SK-N-SH (cell line): Measurements from ENCODE around the gene CAMK2D. TPM values are rescaled to one million over a fixed set of nuclear protein-coding genes. Genes with fewer than 3 reads are reported as not detected.

ENCODE experiments used
- CTCF ChIA-PET: fragments of 300-600, 350-600 bp; formaldehyde crosslinking; extraction: SDS; loops from one replicate; lab custom pipeline; 2021; lab: Yijun Ruan, JAX
- POLR2A ChIA-PET: fragments of 350-600 bp; sonication (Branson Sonifier 250); formaldehyde crosslinking; extraction: SDS; loops from one replicate; lab custom pipeline; 2020; ENCODE audit warnings: antibody characterized with exemption, inconsistent platforms; lab: Yijun Ruan, JAX
- DNase-seq: peaks from one replicate; pipeline ENCODE4 v3.0.0; 2012
- H2AFZ ChIP-seq: fragments of 200-600 bp; sonication (generic); 2 replicates; pipeline ENCODE4 v1.8.1; 2016; ENCODE audit warnings: antibody characterized with exemption, mild to moderate bottlenecking, low read depth
- H3F3A ChIP-seq: fragments of 200-600 bp; sonication (generic); replicated peaks from 2 replicates; pipeline ENCODE3; 2016; ENCODE audit warnings: antibody characterized with exemption, mild to moderate bottlenecking; ENCODE audit not compliant: insufficient read depth
- H3K27ac ChIP-seq, 2 experiments: fragments of 200-500 bp in 1 of 2; fragments of 200-600 bp in 1 of 2; sonication (Bioruptor generic) in 1 of 2; sonication (generic), shearing (Covaris generic) in 1 of 2; 2 replicates each; pipeline versions ENCODE4 v1.5.1 to v1.6.1; 2014 to 2016; ENCODE audit warnings: low read depth in 2 of 2, inconsistent platforms in 1 of 2, low read length in 1 of 2, mild to moderate bottlenecking in 1 of 2, mixed read lengths in 1 of 2
- H3K27me3 ChIP-seq: fragments of 200-600 bp; sonication (generic), shearing (Covaris generic); 2 replicates; pipeline ENCODE4 v1.6.1; 2016; ENCODE audit warnings: mixed run types; ENCODE audit not compliant: insufficient read depth
- H3K36me3 ChIP-seq, 2 experiments: fragments of 200-500 bp in 1 of 2; fragments of 200-600 bp in 1 of 2; sonication (Bioruptor generic) in 1 of 2; sonication (generic) in 1 of 2; replicated peaks in 1 of 2; 2 replicates each; pipeline versions ENCODE3 to v1.5.1; 2014 to 2016; ENCODE audit warnings: low read length in 1 of 2, mild to moderate bottlenecking in 1 of 2; ENCODE audit not compliant: insufficient read depth in 2 of 2, control insufficient read depth in 1 of 2
- H3K4me1 ChIP-seq, 2 experiments: fragments of 200-500 bp in 1 of 2; fragments of 200-600 bp in 1 of 2; sonication (Bioruptor generic) in 1 of 2; sonication (generic), shearing (Covaris generic) in 1 of 2; 2 replicates each; pipeline versions ENCODE4 v1.5.1 to v1.6.1; 2014 to 2016; ENCODE audit warnings: low read depth in 1 of 2, low read length in 1 of 2, mixed run types in 1 of 2; ENCODE audit not compliant: insufficient read depth in 2 of 2, control insufficient read depth in 1 of 2
- H3K4me2 ChIP-seq: fragments of 200-600 bp; sonication (generic), shearing (Covaris generic); 2 replicates; pipeline ENCODE4 v1.6.1; 2017; ENCODE audit warnings: mixed run types
- H3K4me3 ChIP-seq, 2 experiments: fragments of 200-500 bp in 1 of 2; fragments of 200-600 bp in 1 of 2; sonication (Bioruptor generic) in 1 of 2; sonication (generic), shearing (Covaris generic) in 1 of 2; 2 replicates each; pipeline versions ENCODE4 v1.5.1 to v1.8.1; 2014 to 2016; ENCODE audit warnings: low read depth in 2 of 2, inconsistent platforms in 1 of 2, low read length in 1 of 2, mild to moderate bottlenecking in 1 of 2, mixed read lengths in 1 of 2, moderate library complexity in 1 of 2
- H3K79me2 ChIP-seq: fragments of 200-600 bp; sonication (generic); 2 replicates; pipeline ENCODE4 v1.8.1; 2017; ENCODE audit warnings: mild to moderate bottlenecking; ENCODE audit not compliant: insufficient read depth
- H3K9ac ChIP-seq: fragments of 200-600 bp; sonication (generic); 2 replicates; pipeline ENCODE4 v1.6.1; 2017; ENCODE audit warnings: mixed run types
- H3K9me2 ChIP-seq: fragments of 200-600 bp; sonication (generic); 2 replicates; pipeline ENCODE4 v1.6.1; 2017; ENCODE audit warnings: mixed run types
- H3K9me3 ChIP-seq: fragments of 200-600 bp; sonication (generic); 2 replicates; pipeline ENCODE4 v1.6.1; 2017; ENCODE audit warnings: mixed run types, mild to moderate bottlenecking, moderate library complexity
- H4K20me1 ChIP-seq: fragments of 200-600 bp; sonication (generic); 2 replicates; pipeline ENCODE4 v1.6.1; 2017; ENCODE audit warnings: mild to moderate bottlenecking, mixed run types; ENCODE audit not compliant: insufficient read depth
- FOSL2 ChIP-seq: IDR thresholded peaks from 2 replicates; pipeline ENCODE4 v1.4.0; 2012; ENCODE audit warnings: low read depth, mild to moderate bottlenecking, moderate library complexity, borderline replicate concordance
- FOXJ3 ChIP-seq: sonication (generic); formaldehyde crosslinking; IDR thresholded peaks from 2 replicates; pipeline ENCODE4 v1.5.1; 2020; ENCODE audit warnings: mild to moderate bottlenecking, missing genetic modification reagents
- GABPA ChIP-seq: IDR thresholded peaks from 2 replicates; pipeline ENCODE4 v1.4.0; 2012; ENCODE audit warnings: low read depth, mild to moderate bottlenecking
- NFIC ChIP-seq: IDR thresholded peaks from 2 replicates; pipeline ENCODE4 v1.4.0; 2012; ENCODE audit warnings: borderline replicate concordance
- RFX5 ChIP-seq: IDR thresholded peaks from 2 replicates; pipeline ENCODE4 v1.6.1; 2012; ENCODE audit warnings: mild to moderate bottlenecking, improper control_type of control experiment, low read length
- SIN3A ChIP-seq: IDR thresholded peaks from 2 replicates; pipeline ENCODE4 v1.6.1; 2012; ENCODE audit warnings: low read depth, mild to moderate bottlenecking, low read length, moderate library complexity, borderline replicate concordance
- SMC3 ChIP-seq: IDR thresholded peaks from 2 replicates; pipeline ENCODE4 v1.6.1; 2012; ENCODE audit warnings: low read depth, low read length, improper control_type of control experiment
- TAF1 ChIP-seq: IDR thresholded peaks from 2 replicates; pipeline ENCODE4 v1.6.1; 2012; ENCODE audit warnings: low read depth, mild to moderate bottlenecking, low read length, moderate library complexity, borderline replicate concordance
- TEAD4 ChIP-seq: IDR thresholded peaks from 2 replicates; pipeline ENCODE4 v1.4.0; 2012; ENCODE audit warnings: mild to moderate bottlenecking, borderline replicate concordance; ENCODE audit not compliant: insufficient read depth
- YY1 ChIP-seq: IDR thresholded peaks from 2 replicates; pipeline ENCODE4 v1.4.0; 2012; ENCODE audit warnings: low read depth, mild to moderate bottlenecking
- WGBS: methylation state at CpG from one replicate; pipeline ENCODE4 v1.1.6; 2017; ENCODE audit warnings: low lambda C conversion rate; 5-methylcytosine and 5-hydroxymethylcytosine counted together
- polyA plus RNA-seq, 3 experiments: library from polyadenylated mRNA; depleted of rRNA; stranded (reverse); fragments of >200 nt; gene quantifications; 2 replicates each; pipeline ENCODE4 v1.2.3, GENCODE V29; 2012
- TF ChIP-seq, protein P1 (sequence below): IDR thresholded peaks from 2 replicates; pipeline ENCODE4 v1.6.1; 2012; ENCODE audit warnings: mild to moderate bottlenecking, low read depth, low read length, moderate library complexity
- TF ChIP-seq, protein P2 (sequence below): fragments of 150-350 bp; IDR thresholded peaks from 2 replicates; pipeline ENCODE4 v1.6.1; 2017; ENCODE audit warnings: antibody characterized with exemption, low read length, low read depth, borderline replicate concordance
- TF ChIP-seq, protein P3 (sequence below): fragments of 200-600 bp; sonication (generic); IDR thresholded peaks from 2 replicates; pipeline ENCODE4 v1.6.1; 2017; ENCODE audit warnings: antibody characterized with exemption, mild to moderate bottlenecking, moderate library complexity
- TF ChIP-seq, protein P4 (sequence below): IDR thresholded peaks from 2 replicates; pipeline ENCODE4 v1.4.0; 2012; ENCODE audit warnings: low read depth
- TF ChIP-seq, protein P5 (sequence below): IDR thresholded peaks from 2 replicates; pipeline ENCODE4 v1.4.0; 2012; ENCODE audit warnings: low read depth, borderline replicate concordance

CAMK2D gene
- polyA plus RNA-seq, 1 of the 3 experiments (the other 2 are of a cell fraction), result 17.0 TPM

DNA sequence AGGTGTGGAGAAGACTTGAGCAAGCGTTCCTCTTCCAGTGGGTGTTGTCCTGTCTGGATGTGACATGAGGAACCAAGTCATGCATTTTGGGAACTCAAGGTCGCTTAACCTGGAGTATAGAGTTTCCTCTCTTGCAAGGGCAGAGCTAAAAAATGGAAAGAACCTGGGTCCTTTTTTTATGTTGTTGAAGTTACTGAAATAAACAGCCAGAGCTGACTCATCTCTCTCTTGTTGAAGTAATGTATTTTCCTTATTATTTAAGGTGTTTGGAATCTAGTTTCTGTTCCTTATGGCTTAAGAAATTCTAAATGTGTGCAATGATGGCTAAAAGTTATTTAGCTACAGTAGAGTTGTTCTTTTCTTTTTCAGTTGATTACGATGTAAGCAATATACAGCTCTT lies 314.5 kb downstream of the CAMK2D start:
- H3K27me3 ChIP-seq, result no peaks in the 10 kb centered on the region
- TF ChIP-seq, protein P1, sequence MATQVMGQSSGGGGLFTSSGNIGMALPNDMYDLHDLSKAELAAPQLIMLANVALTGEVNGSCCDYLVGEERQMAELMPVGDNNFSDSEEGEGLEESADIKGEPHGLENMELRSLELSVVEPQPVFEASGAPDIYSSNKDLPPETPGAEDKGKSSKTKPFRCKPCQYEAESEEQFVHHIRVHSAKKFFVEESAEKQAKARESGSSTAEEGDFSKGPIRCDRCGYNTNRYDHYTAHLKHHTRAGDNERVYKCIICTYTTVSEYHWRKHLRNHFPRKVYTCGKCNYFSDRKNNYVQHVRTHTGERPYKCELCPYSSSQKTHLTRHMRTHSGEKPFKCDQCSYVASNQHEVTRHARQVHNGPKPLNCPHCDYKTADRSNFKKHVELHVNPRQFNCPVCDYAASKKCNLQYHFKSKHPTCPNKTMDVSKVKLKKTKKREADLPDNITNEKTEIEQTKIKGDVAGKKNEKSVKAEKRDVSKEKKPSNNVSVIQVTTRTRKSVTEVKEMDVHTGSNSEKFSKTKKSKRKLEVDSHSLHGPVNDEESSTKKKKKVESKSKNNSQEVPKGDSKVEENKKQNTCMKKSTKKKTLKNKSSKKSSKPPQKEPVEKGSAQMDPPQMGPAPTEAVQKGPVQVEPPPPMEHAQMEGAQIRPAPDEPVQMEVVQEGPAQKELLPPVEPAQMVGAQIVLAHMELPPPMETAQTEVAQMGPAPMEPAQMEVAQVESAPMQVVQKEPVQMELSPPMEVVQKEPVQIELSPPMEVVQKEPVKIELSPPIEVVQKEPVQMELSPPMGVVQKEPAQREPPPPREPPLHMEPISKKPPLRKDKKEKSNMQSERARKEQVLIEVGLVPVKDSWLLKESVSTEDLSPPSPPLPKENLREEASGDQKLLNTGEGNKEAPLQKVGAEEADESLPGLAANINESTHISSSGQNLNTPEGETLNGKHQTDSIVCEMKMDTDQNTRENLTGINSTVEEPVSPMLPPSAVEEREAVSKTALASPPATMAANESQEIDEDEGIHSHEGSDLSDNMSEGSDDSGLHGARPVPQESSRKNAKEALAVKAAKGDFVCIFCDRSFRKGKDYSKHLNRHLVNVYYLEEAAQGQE, result no peak
- TF ChIP-seq, protein P2, sequence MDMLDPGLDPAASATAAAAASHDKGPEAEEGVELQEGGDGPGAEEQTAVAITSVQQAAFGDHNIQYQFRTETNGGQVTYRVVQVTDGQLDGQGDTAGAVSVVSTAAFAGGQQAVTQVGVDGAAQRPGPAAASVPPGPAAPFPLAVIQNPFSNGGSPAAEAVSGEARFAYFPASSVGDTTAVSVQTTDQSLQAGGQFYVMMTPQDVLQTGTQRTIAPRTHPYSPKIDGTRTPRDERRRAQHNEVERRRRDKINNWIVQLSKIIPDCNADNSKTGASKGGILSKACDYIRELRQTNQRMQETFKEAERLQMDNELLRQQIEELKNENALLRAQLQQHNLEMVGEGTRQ, result no peak
- TF ChIP-seq FOXJ3 (CRISPR knock-in tag) (no peak), GABPA (no peak), NFIC (no peak), TAF1 (no peak), FOSL2 (no peak), TEAD4 (no peak), RFX5 (no peak), YY1 (no peak), SIN3A (no peak), SMC3 (no peak)
- TF ChIP-seq, protein P3, sequence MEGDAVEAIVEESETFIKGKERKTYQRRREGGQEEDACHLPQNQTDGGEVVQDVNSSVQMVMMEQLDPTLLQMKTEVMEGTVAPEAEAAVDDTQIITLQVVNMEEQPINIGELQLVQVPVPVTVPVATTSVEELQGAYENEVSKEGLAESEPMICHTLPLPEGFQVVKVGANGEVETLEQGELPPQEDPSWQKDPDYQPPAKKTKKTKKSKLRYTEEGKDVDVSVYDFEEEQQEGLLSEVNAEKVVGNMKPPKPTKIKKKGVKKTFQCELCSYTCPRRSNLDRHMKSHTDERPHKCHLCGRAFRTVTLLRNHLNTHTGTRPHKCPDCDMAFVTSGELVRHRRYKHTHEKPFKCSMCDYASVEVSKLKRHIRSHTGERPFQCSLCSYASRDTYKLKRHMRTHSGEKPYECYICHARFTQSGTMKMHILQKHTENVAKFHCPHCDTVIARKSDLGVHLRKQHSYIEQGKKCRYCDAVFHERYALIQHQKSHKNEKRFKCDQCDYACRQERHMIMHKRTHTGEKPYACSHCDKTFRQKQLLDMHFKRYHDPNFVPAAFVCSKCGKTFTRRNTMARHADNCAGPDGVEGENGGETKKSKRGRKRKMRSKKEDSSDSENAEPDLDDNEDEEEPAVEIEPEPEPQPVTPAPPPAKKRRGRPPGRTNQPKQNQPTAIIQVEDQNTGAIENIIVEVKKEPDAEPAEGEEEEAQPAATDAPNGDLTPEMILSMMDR, result no peak
- TF ChIP-seq, protein P4, sequence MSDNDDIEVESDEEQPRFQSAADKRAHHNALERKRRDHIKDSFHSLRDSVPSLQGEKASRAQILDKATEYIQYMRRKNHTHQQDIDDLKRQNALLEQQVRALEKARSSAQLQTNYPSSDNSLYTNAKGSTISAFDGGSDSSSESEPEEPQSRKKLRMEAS, result no peak
- TF ChIP-seq, protein P5, sequence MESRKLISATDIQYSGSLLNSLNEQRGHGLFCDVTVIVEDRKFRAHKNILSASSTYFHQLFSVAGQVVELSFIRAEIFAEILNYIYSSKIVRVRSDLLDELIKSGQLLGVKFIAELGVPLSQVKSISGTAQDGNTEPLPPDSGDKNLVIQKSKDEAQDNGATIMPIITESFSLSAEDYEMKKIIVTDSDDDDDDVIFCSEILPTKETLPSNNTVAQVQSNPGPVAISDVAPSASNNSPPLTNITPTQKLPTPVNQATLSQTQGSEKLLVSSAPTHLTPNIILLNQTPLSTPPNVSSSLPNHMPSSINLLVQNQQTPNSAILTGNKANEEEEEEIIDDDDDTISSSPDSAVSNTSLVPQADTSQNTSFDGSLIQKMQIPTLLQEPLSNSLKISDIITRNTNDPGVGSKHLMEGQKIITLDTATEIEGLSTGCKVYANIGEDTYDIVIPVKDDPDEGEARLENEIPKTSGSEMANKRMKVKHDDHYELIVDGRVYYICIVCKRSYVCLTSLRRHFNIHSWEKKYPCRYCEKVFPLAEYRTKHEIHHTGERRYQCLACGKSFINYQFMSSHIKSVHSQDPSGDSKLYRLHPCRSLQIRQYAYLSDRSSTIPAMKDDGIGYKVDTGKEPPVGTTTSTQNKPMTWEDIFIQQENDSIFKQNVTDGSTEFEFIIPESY, result no peak
- TF ChIP-seq, all 33 proteins: peak for 0
- Histone ChIP-seq H2AFZ (no peak overlapping the region), H3K9me2 (no peaks in the 10 kb centered on the region), H3K79me2 (no peaks in the 10 kb centered on the region), H4K20me1 (no peaks in the 10 kb centered on the region), H3K4me1 (peaks cover 0 to 29% of the 10 kb centered on the region in 2 experiments; a peak in 3 of 4 replicates), H3K36me3 (peaks cover 0 to 12% of the 10 kb centered on the region in 2 experiments), H3K9ac (no peak overlapping the region), H3K4me2 (no peak overlapping the region), H3K27ac (peak overlapping the region in 1 of 2 experiments; percentile 99; a peak in 2 of 4 replicates), H3K9me3 (no peaks in the 10 kb centered on the region), H3F3A (peaks cover 36% of the 10 kb centered on the region), H3K4me3 (no peak overlapping the region)
- ChIA-PET CTCF (interaction anchor here (1.4 kb wide), 1 partner anchor 52 kb away, joined by 3 read pairs; no protein-coding TSS in a partner anchor), POLR2A (no interaction called here)
- WGBS, result 100% methylated on average over 3 of the region's 3 CpGs
- no peak for DNase-seq
